AG09309 (cell line): ENCODE results near the gene ICAM2.

Source experiments
- DNase-seq: peaks from one replicate; pipeline ENCODE4 v3.0.0-alpha.2; 2010; ENCODE audit warnings: low read depth
- H3K4me3 ChIP-seq: 2 replicates; pipeline ENCODE4 v1.5.1; 2011; ENCODE audit warnings: mild to moderate bottlenecking, low read depth, low read length, moderate library complexity; ENCODE audit not compliant: control insufficient read depth
- CTCF ChIP-seq: IDR thresholded peaks from 2 replicates; pipeline ENCODE4 v1.5.1; 2011; ENCODE audit warnings: mild to moderate bottlenecking, low read depth, low read length, inconsistent platforms; ENCODE audit not compliant: insufficient read depth, control insufficient read depth; ENCODE audit errors: missing control alignments

ICAM2 gene

DNA sequence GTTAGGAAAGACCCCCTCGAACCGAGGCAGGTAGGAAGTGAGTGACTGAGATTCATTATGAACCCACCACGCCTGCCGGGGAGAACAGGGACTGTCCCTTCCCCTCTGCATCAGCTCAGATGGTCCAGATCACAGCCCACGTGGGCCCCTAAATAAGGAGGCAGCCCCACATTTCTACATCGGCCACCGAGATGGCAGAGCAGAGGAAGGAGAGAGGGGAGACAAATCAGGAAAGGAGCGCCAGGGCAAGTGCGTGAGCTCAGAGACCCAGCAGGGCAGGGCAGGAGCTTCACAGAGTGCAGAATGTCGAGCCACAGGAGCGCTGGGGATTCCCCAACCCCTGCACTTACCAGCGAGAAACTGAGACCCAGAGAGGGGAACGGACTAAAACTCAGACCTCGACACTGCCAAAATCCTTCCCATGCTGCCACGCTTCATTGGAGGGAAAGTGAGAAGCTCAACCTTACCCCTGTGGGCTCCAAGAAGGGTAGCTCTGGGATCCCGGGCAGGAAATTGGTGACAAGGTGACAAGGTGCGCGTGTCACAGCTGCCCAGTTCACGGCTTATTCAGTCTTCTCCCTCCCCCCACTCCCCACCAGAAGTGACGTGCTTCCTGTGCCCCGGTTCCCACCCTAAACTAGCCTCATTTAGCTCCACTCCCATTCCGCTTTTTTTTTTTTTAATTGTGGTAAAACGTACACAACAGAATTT is at the start of gene ICAM2:
Gene ICAM2, minus strand, starts transcription at position 578 of the 711 bp plus-strand sequence. CDS start 13,942 bp downstream, outside the sequence.
- no peak for TF ChIP-seq CTCF
- no peak for DNase-seq
- H3K4me3 ChIP-seq: no peak within 1 kb of the TSS

GRCh38 chr17:64070213-64070612 is 49.8 kb upstream of the ICAM2 start:
- TF ChIP-seq CTCF: no peak
- DNase-seq: no peak
- H3K4me3 ChIP-seq: no peak overlapping the region

GRCh38 chr17:64069143-64069542 is 48.7 kb upstream of the ICAM2 start:
- no peak for TF ChIP-seq CTCF
- no peak overlapping the region for H3K4me3 ChIP-seq
- DNase-seq: no peak

GRCh38 chr17:64067657-64068056 is 47.2 kb upstream of the ICAM2 start:
- no peak for TF ChIP-seq CTCF
- H3K4me3 ChIP-seq: no peak overlapping the region
- no peak for DNase-seq

GRCh38 chr17:64066716-64067115 is 46.3 kb upstream of the ICAM2 start:
- DNase-seq: no peak
- no peak for TF ChIP-seq CTCF
- no peak overlapping the region for H3K4me3 ChIP-seq

- no peak for TF ChIP-seq CTCF
- no peak for DNase-seq
- no peak overlapping the region for H3K4me3 ChIP-seq
Measured at GRCh38 chr17:64065161-64065560, 44.7 kb upstream of the ICAM2 start.
